A673 (cell line): ENCODE results near the gene DIP2C. TPM values are rescaled to one million over a fixed set of nuclear protein-coding genes. Genes with fewer than 3 reads are reported as not detected.

Experiments used
- BruUV-seq: library from RNA; stranded (reverse); fragments of 400-500 nt; replicated peaks from 2 replicates; lab custom pipeline; 2021; lab: Mats Ljungman, UMichigan
- CTCF ChIA-PET: fragments of 300-600 bp; sonication (Branson Sonifier 250); formaldehyde crosslinking; loops from one replicate; lab custom pipeline; 2022; ENCODE audit warnings: antibody characterized with exemption; lab: Charles Lee
- POLR2A ChIA-PET: fragments of 300-600 bp; sonication (Branson Sonifier 250); formaldehyde crosslinking; loops from one replicate; lab custom pipeline; 2022; ENCODE audit warnings: antibody characterized with exemption; ENCODE audit not compliant: low non-redundant PET; lab: Charles Lee
- DNase-seq: peaks from one replicate; pipeline ENCODE4 v3.0.0-alpha.2; 2015; ENCODE audit warnings: low spot score
- H3K27ac ChIP-seq: fragments of 200-600 bp; sonication (generic); 2 replicates; pipeline ENCODE4 v1.5.1; 2016; ENCODE audit warnings: mixed run types, low read depth, mild to moderate bottlenecking, mixed read lengths, antibody characterized with exemption, low read length; ENCODE audit not compliant: poor library complexity, severe bottlenecking
- H3K27me3 ChIP-seq: fragments of 200-600 bp; sonication (generic); replicated peaks from 2 replicates; pipeline ENCODE4 v1.6.1; 2017; ENCODE audit warnings: mixed run types, low read depth, mild to moderate bottlenecking, mixed read lengths, antibody characterized with exemption, low read length; ENCODE audit not compliant: insufficient read depth, poor library complexity
- H3K36me3 ChIP-seq: fragments of 200-600 bp; sonication (generic); 2 replicates; pipeline ENCODE4 v1.6.1; 2016; ENCODE audit warnings: mixed run types, mild to moderate bottlenecking, mixed read lengths, antibody characterized with exemption, low read length; ENCODE audit not compliant: insufficient read depth, poor library complexity, severe bottlenecking
- H3K4me1 ChIP-seq: fragments of 200-600 bp; sonication (generic); 2 replicates; pipeline ENCODE4 v1.6.1; 2017; ENCODE audit warnings: mixed run types, mild to moderate bottlenecking, mixed read lengths, antibody characterized with exemption, low read length; ENCODE audit not compliant: insufficient read depth, poor library complexity, severe bottlenecking
- H3K4me3 ChIP-seq: fragments of 200-600 bp; sonication (generic); 2 replicates; pipeline ENCODE4 v1.5.1; 2016; ENCODE audit warnings: low read depth, mixed run types, mild to moderate bottlenecking, mixed read lengths, low read length; ENCODE audit not compliant: poor library complexity, severe bottlenecking
- H3K9me3 ChIP-seq: fragments of 200-600 bp; sonication (generic); 2 replicates; pipeline ENCODE4 v1.6.1; 2016; ENCODE audit warnings: mixed run types, low read depth, mild to moderate bottlenecking, mixed read lengths, antibody characterized with exemption, low read length; ENCODE audit not compliant: poor library complexity, severe bottlenecking
- EZH2 ChIP-seq: fragments of 200-600 bp; sonication (generic); IDR thresholded peaks from 2 replicates; pipeline ENCODE4 v1.6.1; 2017; ENCODE audit warnings: borderline replicate concordance, low read depth, mild to moderate bottlenecking, mixed read lengths, antibody characterized with exemption, low read length; ENCODE audit not compliant: poor library complexity, severe bottlenecking
- intact Hi-C: fragments of 100-400 bp; cut with micrococcal nuclease; formaldehyde crosslinking; loops from one replicate; pipeline ENCODE4 v1.10.0; 2022; ENCODE audit not compliant: unreplicated experiment
- total RNA-seq: library from RNA; stranded (reverse); gene quantifications from 2 replicates; pipeline ENCODE4 v1.2.3, GENCODE V29; 2021
- TF ChIP-seq, protein P1 (sequence below): fragments of 300-800, 200-600 bp; sonication (generic); conservative IDR thresholded peaks from 2 replicates; pipeline ENCODE4 v1.5.1; 2017; ENCODE audit warnings: low read depth, mild to moderate bottlenecking, antibody characterized with exemption, low read length, moderate library complexity, mixed read lengths

Gene DIP2C
- total RNA-seq, 1 experiment from 2014 or later: 13.2 TPM

DNA sequence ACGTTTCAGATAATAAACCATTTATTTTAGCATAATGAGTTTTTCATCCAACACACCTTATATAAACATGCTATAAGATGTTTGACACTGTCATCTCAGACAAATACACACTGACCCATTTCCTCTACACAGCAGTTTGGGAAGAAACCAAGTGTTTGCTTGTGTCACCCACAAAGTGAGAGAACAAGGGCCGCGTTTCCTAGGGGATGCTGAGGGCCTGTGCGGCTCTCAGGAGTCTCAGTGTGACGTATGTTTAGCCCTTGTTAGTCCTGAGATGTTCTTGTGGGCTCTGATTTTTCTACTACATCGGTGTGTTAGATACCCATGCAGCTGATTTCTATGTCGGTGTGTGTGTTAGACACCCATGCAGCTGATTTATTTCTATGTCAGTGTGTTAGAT is 266.3 kb downstream of the DIP2C start:
- Histone ChIP-seq H3K27ac (no peak overlapping the region), H3K36me3 (no peaks in the 10 kb centered on the region), H3K9me3 (no peaks in the 10 kb centered on the region), H3K4me3 (no peak overlapping the region), H3K27me3 (no peaks in the 10 kb centered on the region), H3K4me1 (no peaks in the 10 kb centered on the region)
- intact Hi-C loops: no loop called here
- ChIA-PET CTCF (no interaction called here), POLR2A (no interaction called here)
- BruUV-seq: no TSS peak
- DNase-seq: no peak
- TF ChIP-seq, protein P1, sequence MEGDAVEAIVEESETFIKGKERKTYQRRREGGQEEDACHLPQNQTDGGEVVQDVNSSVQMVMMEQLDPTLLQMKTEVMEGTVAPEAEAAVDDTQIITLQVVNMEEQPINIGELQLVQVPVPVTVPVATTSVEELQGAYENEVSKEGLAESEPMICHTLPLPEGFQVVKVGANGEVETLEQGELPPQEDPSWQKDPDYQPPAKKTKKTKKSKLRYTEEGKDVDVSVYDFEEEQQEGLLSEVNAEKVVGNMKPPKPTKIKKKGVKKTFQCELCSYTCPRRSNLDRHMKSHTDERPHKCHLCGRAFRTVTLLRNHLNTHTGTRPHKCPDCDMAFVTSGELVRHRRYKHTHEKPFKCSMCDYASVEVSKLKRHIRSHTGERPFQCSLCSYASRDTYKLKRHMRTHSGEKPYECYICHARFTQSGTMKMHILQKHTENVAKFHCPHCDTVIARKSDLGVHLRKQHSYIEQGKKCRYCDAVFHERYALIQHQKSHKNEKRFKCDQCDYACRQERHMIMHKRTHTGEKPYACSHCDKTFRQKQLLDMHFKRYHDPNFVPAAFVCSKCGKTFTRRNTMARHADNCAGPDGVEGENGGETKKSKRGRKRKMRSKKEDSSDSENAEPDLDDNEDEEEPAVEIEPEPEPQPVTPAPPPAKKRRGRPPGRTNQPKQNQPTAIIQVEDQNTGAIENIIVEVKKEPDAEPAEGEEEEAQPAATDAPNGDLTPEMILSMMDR: no peak

DNA sequence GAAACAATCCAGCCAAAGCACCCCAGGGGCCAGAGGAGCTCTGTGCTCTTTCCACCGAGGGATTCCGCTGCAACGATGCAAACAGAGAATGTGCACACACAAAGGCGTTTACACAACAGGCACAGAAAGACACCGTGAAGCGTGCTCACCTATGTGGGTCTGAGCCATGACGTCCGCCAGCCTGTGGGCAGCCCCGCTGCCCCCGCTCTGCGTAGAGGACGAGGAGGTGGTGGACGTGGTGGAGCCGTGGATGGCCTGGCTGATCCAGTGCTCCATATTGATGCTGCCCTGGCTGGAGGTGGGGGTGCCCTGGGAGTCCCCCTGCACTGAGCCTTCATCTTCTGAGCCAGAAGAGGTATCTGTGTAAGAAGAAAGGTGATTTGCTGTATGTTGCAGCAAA is 266.8 kb downstream of the DIP2C start:
- intact Hi-C loops: no loop called here
- no peak for TF ChIP-seq EZH2
- TF ChIP-seq, protein P1: no peak
- POLR2A ChIA-PET: no interaction called here
- no TSS peak for BruUV-seq
- DNase-seq: no peak
- Histone ChIP-seq H3K36me3 (no peaks in the 10 kb centered on the region), H3K27ac (no peak overlapping the region), H3K4me3 (no peak overlapping the region), H3K9me3 (no peaks in the 10 kb centered on the region), H3K27me3 (no peaks in the 10 kb centered on the region), H3K4me1 (no peaks in the 10 kb centered on the region)
- CTCF ChIA-PET: no interaction called here

DNA sequence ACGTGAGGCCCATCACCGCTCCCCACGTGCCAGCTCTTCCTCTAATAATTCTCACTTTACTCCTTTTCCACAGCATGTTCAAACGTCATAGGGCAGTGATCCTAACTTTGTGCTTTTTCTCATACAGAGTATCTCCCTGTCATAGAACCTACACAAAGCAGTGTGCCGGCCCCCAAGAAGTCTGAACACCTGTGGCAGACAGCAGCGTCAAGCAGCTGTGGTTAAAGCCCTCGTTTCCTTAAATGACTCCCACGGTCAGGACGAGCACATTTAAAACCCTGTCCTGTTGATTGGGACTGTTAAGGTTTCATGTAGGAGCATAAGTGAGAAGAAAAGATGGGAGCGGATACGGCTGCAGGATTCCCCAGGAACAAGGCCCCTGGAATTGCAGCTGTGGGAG is 267.2 kb downstream of the DIP2C start:
- no peaks in the 10 kb centered on the region for H3K27me3 ChIP-seq
- CTCF ChIA-PET: no interaction called here
- no peaks in the 10 kb centered on the region for H3K36me3 ChIP-seq
- BruUV-seq: no TSS peak
- intact Hi-C loops: no loop called here
- no peak overlapping the region for H3K27ac ChIP-seq
- POLR2A ChIA-PET: no interaction called here
- H3K4me1 ChIP-seq: no peaks in the 10 kb centered on the region
- H3K4me3 ChIP-seq: no peak overlapping the region
- no peaks in the 10 kb centered on the region for H3K9me3 ChIP-seq
- DNase-seq: no peak
- no peak for TF ChIP-seq EZH2
- TF ChIP-seq, protein P1: no peak
